GM18519 (cell line): Measurements from ENCODE around the gene BDKRB2.

Source experiments
- ATAC-seq: cut with Tn5 transposase; IDR thresholded peaks from one replicate; pipeline ENCODE4 v1.9.1; 2021; ENCODE audit warnings: mild to moderate bottlenecking, moderate library complexity; ENCODE audit not compliant: unreplicated experiment, low FRiP score

The BDKRB2 gene

DNA sequence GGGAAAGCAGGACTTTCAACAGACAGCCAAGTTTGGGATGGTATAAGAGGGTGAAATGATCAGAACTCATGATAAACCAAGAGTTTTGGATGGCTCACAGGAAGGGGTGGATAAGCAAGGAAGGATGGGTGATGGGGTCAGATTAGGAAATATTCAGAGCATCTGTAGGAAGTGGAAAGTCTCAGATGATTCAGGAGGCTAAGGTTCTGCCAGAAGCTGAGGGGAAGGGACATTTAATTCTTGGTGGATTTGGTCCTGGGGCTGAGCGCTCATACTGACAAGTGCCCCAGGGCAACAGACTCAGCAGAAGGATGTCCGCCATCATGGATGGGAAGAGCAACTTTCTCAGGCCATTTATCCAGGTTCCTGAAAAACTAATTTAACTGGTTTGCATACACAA lies 28.4 kb upstream of the BDKRB2 start:
- no peak for ATAC-seq

DNA sequence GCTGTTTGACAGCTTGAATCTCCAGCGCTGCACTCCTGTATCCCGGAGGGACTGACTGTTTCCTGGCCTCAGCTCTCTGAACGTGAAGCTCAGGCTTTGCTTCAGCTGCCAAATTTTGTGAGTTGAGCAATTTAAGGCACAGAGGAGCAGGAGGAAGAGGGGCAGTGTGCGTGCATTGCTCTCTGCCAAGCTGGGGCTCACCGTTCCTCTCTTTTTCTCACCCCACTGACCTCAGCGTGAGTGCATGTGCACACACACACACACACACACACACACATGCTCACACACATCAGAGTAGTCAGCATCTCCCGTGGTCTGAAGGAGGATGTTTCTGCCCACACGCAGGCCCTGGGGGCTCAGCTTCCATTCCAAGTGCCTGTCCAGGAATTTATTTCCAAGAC lies 27.8 kb upstream of the BDKRB2 start:
- ATAC-seq: no peak

- no peak for ATAC-seq
These were observed 26.8 kb upstream of the BDKRB2 start for GRCh38 chr14:96177766-96178375.

DNA sequence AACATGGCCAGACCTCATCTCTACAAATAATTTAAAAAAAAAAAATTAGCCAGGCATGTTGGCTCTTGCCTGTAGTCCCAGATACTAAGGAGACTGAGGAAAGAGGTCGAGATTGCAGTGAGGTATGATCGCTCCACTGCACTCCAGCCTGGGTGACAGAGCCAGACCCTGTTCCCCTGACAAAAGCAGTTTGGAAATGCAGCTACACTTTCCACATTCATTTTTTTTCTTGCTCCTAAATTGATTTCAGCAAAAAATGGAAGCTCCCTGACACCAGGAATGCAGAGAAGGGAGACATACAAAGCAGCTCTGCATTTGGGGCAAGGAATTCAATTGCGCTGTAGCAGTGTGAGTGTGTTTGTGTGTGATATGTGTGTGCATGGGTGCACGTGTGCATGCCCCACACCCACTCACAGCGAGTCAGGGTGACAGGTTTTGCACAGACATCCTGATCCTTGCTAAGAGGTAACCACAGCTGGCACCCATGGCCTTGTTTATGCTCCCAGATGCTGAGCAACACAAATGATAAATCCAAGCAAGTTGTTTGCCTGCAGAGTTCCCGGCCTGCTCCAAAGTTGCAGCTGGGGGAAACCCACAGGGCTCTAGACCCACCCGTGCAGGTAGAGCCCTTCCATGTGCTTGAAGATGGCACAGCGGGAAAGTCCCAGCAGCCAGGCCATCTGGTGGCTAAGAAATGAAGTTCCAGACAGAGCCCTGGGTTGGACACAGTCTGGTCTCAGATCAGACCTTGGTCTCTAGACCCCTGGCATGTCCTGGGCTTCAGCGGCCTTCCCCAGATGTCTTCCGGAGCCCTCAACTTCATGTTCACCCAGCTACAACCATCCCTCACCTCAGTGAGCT lies 25.9 kb upstream of the BDKRB2 start:
- no peak for ATAC-seq

- no peak for ATAC-seq
These were observed 24.4 kb upstream of the BDKRB2 start for GRCh38 chr14:96180043-96180874.

- ATAC-seq: no peak
These were observed 23.2 kb upstream of the BDKRB2 start for GRCh38 chr14:96181186-96182056.

GRCh38 chr14:96182546-96182945 lies 22.1 kb upstream of the BDKRB2 start:
- no peak for ATAC-seq

- ATAC-seq: no peak
These were observed 19.9 kb upstream of the BDKRB2 start for GRCh38 chr14:96184737-96185136.

GRCh38 chr14:96187216-96188031 lies 17.2 kb upstream of the BDKRB2 start:
- ATAC-seq: no peak

GRCh38 chr14:96189281-96189711 lies 15.3 kb upstream of the BDKRB2 start:
- ATAC-seq: no peak

- ATAC-seq: no peak
These were observed 13.3 kb upstream of the BDKRB2 start for GRCh38 chr14:96191353-96191752.

- no peak for ATAC-seq
These were observed 12.7 kb upstream of the BDKRB2 start for GRCh38 chr14:96191841-96192462.

DNA sequence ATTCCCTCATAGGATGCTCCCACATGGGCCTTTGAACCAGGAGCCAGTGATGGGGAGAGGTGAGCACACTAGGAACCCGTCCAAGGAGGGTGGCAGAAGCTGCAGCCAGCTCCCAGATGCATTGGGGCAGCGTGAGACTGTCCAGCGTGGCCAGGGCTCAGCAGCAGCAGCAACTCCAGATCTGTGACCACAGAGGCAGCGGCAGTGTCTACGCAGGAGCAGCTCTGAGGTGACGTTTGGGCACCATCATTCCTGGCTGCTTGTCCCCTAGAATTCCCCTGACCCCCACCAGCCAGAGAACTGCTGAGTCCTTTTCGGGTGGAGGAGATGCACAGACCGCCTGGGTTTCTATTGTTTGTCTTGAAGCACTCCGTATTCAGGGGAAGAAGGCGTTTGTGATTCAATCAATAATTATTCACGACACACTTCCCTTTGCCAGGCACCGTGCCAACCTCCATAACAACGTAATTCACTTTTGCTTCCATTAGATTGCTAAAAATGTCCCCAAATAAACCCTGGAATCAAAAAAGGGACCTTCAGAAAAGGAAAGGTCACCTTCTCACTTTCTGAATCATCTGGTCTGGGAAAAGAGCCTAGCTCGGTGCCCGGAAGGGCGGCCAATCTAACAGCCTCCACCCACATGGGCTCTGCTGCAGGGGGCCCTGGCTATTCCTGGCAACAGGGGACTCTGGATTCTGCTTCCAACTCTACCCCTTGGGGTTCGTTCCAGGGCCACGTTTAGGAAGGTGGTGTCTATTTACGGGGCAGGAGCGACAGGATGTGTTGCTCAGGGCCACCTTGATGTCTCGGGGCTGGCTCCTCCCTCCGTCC lies 11.4 kb upstream of the BDKRB2 start:
- no peak for ATAC-seq

- ATAC-seq: no peak
These were observed 10.4 kb upstream of the BDKRB2 start for GRCh38 chr14:96194262-96194656.

DNA sequence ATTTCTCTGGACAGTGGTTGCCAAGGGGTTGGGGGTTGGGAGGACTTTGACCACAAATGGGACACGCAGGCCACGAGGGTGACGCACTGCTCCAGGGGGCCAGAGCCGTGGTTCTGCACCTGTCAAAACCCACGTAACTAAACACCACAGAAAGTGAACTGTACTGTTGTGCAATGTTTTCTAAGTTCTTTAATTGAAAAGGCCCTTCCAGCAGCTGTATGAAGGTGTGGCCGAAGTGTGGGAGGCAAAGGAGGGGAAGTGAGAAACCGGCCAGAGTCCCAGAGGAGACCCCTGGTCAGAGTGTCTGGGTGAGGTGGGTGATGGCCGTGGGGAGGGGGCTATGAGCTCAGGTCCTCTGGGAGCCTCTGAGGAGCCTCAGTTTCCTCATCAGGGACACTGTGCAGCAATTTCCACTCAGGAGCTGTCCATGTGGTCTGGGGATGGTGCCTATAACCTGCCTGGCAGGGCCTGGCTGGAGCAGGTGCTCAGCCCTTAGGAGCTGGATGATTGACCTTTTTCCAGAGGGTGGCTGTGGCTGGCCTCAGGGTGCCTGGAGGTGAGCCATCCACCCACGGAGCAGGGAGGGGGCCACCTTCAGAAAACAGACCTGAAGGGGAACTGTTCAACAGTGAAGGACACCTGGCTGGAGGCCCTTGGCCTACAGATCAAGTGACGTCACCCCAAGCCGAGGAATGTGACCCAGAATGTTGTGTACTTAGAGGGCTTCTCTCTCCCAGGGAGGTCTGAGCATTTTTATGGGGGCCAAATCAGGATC lies 9.8 kb upstream of the BDKRB2 start:
- ATAC-seq: no peak

DNA sequence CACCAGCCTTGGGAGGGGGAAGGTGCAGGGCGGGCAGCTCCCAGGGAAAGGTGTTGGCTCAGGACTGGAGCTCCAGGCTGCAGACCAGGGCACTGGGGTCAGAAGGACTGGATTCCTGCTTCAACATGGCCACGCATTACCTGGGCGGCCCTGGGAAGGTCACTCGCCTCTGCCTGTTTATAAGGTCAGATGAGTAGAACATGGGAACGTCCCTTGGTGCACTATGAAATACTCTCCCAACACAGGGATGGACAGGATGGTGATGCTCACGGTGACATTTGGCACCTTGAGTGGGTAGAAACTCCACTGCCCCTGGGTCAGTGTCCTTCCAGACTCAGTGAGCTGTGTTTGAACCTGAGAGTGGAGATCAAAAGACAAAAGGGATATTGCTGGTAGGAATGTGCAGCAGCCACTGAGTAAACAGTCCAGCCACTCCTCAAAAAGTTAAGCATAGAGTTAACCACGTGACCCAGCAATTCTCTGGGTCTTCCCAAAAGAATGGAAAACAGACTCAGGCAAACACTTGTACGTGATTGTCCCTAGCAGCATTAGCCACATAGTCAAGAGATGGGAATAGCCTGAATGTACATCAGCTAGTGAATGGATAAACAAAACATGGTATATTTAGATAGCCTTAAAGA lies 9.1 kb upstream of the BDKRB2 start:
- no peak for ATAC-seq
